HuH-7.5 (cell line): ENCODE data around the gene NMBR.
"Not testable (repeated sequence)": the region's sequence is repeated elsewhere in the genome, so short reads cannot be mapped to it uniquely, and the experiment has no call there.

Experiments used
- DNase-seq: peaks from one replicate; pipeline ENCODE4 v3.0.0; 2011; ENCODE audit warnings: low spot score

The NMBR gene

GRCh38 chr6:142146828-142147662, at the start of gene NMBR, which contains the start of gene VTA1:
TSS of gene NMBR (minus strand) at chr6:142147122. CDS start at chr6:142088658, 58,464 bp downstream.
TSS of gene VTA1 (plus strand) at chr6:142147263. CDS start at chr6:142147288, 25 bp downstream.
- DNase-seq = peak; percentile 56

- DNase-seq = no peak
Measured at GRCh38 chr6:142195862-142196541, 49.1 kb upstream of the NMBR start.

- no peak for DNase-seq
Measured at GRCh38 chr6:142193621-142194020, 46.7 kb upstream of the NMBR start.

GRCh38 chr6:142192343-142192742, 45.4 kb upstream of the NMBR start:
- DNase-seq = no peak

- no peak for DNase-seq
Measured at GRCh38 chr6:142189057-142189456, 42.1 kb upstream of the NMBR start.

GRCh38 chr6:142188341-142188740, 41.4 kb upstream of the NMBR start:
- DNase-seq = not testable (repeated sequence)

GRCh38 chr6:142187209-142187608, 40.3 kb upstream of the NMBR start:
- DNase-seq = no peak

GRCh38 chr6:142185641-142186040, 38.7 kb upstream of the NMBR start:
- no peak for DNase-seq

GRCh38 chr6:142184307-142184706, 37.4 kb upstream of the NMBR start:
- DNase-seq = no peak

- DNase-seq = no peak
Measured at GRCh38 chr6:142183351-142183750, 36.4 kb upstream of the NMBR start.

GRCh38 chr6:142182004-142182403, 35.1 kb upstream of the NMBR start:
- no peak for DNase-seq

- DNase-seq = no peak
Measured at GRCh38 chr6:142178129-142178528, 31.2 kb upstream of the NMBR start.

GRCh38 chr6:142174703-142175102, 27.8 kb upstream of the NMBR start:
- DNase-seq = no peak

GRCh38 chr6:142173980-142174379, 27.1 kb upstream of the NMBR start:
- DNase-seq = no peak

- DNase-seq = no peak
Measured at GRCh38 chr6:142172758-142173157, 25.8 kb upstream of the NMBR start.

- no peak for DNase-seq
Measured at GRCh38 chr6:142171351-142171750, 24.4 kb upstream of the NMBR start.

GRCh38 chr6:142167486-142167885, 20.6 kb upstream of the NMBR start:
- DNase-seq = no peak

GRCh38 chr6:142167071-142167470, 20.1 kb upstream of the NMBR start:
- no peak for DNase-seq

- DNase-seq = no peak
Measured at GRCh38 chr6:142165227-142165626, 18.3 kb upstream of the NMBR start.

GRCh38 chr6:142162780-142163179, 15.9 kb upstream of the NMBR start:
- DNase-seq = no peak

- not testable (repeated sequence) for DNase-seq
Measured at GRCh38 chr6:142156758-142157068, 9.8 kb upstream of the NMBR start.

- DNase-seq = no peak
Measured at GRCh38 chr6:142155895-142156757, 9.2 kb upstream of the NMBR start.

GRCh38 chr6:142155091-142155490, 8.2 kb upstream of the NMBR start:
- DNase-seq = no peak
